ENCODE measurements around the gene VWC2L.
A peak's percentile ranks its signal among the peaks of the same experiment; 100 is the strongest.

VWC2L gene

GRCh38 chr2:214591366-214591765 lies 180.5 kb downstream of the VWC2L start:
- H3K4me3 ChIP-seq (ENCODE audit: low read depth, low read length) = no peak overlapping the region
- peak; percentile 47 for TF ChIP-seq CTCF (conservative IDR thresholded peaks at IDR 0.05; ENCODE audit: low read depth, low read length)
- DNase-seq (ENCODE audit: low read depth) = peak; percentile 71

- no peak for TF ChIP-seq CTCF (conservative IDR thresholded peaks at IDR 0.05; ENCODE audit: low read depth, low read length)
- peak; percentile 9 for DNase-seq (ENCODE audit: low read depth)
- H3K4me3 ChIP-seq (ENCODE audit: low read depth, low read length) = no peak overlapping the region
Measured at GRCh38 chr2:214592011-214592410, 181.2 kb downstream of the VWC2L start.

GRCh38 chr2:214593727-214594126 lies 182.9 kb downstream of the VWC2L start:
- no peak overlapping the region for H3K4me3 ChIP-seq (ENCODE audit: low read depth, low read length)
- no peak for TF ChIP-seq CTCF (conservative IDR thresholded peaks at IDR 0.05; ENCODE audit: low read depth, low read length)
- peak; percentile 98 for DNase-seq (ENCODE audit: low read depth)

GRCh38 chr2:214601852-214602633 lies 191.2 kb downstream of the VWC2L start:
- no peak overlapping the region for H3K4me3 ChIP-seq (ENCODE audit: low read depth, low read length)
- DNase-seq (ENCODE audit: low read depth) = no peak
- TF ChIP-seq CTCF (conservative IDR thresholded peaks at IDR 0.05; ENCODE audit: low read depth, low read length) = no peak

GRCh38 chr2:214604861-214605260 lies 194.0 kb downstream of the VWC2L start:
- DNase-seq (ENCODE audit: low read depth) = peak; percentile 77
- TF ChIP-seq CTCF (conservative IDR thresholded peaks at IDR 0.05; ENCODE audit: low read depth, low read length) = no peak
- no peak overlapping the region for H3K4me3 ChIP-seq (ENCODE audit: low read depth, low read length)

- no peak for TF ChIP-seq CTCF (conservative IDR thresholded peaks at IDR 0.05; ENCODE audit: low read depth, low read length)
- peak; percentile 1 for DNase-seq (ENCODE audit: low read depth)
- no peak overlapping the region for H3K4me3 ChIP-seq (ENCODE audit: low read depth, low read length)
Measured at GRCh38 chr2:214607051-214607450, 196.2 kb downstream of the VWC2L start.

GRCh38 chr2:214611015-214611414 lies 200.2 kb downstream of the VWC2L start:
- peak; percentile 4 for DNase-seq (ENCODE audit: low read depth)
- no peak for TF ChIP-seq CTCF (conservative IDR thresholded peaks at IDR 0.05; ENCODE audit: low read depth, low read length)
- H3K4me3 ChIP-seq (ENCODE audit: low read depth, low read length) = no peak overlapping the region

Measured in choroid plexus epithelial cell (primary cell).